Measurements from ENCODE around the gene MYO5B. TPM values are rescaled to one million over a fixed set of nuclear protein-coding genes. Genes with fewer than 3 reads are reported as not detected.

Gene MYO5B
- total and polyA plus RNA-seq, 2 of the 4 experiments (the other 2 are of a cell fraction) = 0.24 to 0.54 TPM

DNA sequence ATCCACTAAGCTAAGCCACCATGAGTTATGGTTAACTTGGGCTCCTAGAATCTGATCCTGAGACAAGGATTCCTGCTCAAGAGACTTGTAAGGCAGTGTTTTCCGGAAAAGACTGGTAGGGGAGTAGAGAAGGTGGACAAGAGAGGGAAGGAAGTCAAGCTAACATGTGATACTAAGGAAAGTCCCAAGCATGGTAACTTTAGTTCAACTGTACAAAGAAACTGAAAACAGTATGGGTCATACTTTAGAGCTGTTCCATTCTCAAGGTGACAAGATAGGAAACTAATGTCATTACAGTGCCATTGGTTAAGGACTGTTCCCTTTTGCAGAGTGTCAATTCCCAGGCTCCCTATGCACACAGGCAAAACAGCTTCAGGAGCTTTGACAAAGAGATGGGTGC, 5.8 kb downstream of the MYO5B start:
- TF ChIP-seq MAZ (IDR thresholded peaks at IDR 0.05; ENCODE audit: borderline replicate concordance, low read depth, low read length) (no peak), FOS (IDR thresholded peaks at IDR 0.05; ENCODE audit: low read depth, low read length) (no peak), BHLHE40 (IDR thresholded peaks at IDR 0.05; ENCODE audit: low read depth, low read length) (no peak), POLR2A (IDR thresholded peaks at IDR 0.05; ENCODE audit: low read depth, low read length) (no peak), MAFK (IDR thresholded peaks at IDR 0.05; ENCODE audit: low read depth, low read length) (no peak), RFX5 (IDR thresholded peaks at IDR 0.05; ENCODE audit: low read depth, low read length) (no peak), CHD1 (IDR thresholded peaks at IDR 0.05; ENCODE audit: low read depth, low read length) (no peak), RCOR1 (IDR thresholded peaks at IDR 0.05; ENCODE audit: insufficient replicate concordance, low read length) (no peak), CEBPB (IDR thresholded peaks at IDR 0.05; ENCODE audit: low read depth, low read length) (no peak), SMC3 (IDR thresholded peaks at IDR 0.05; ENCODE audit: low read depth, low read length) (no peak), MXI1 (IDR thresholded peaks at IDR 0.05; ENCODE audit: borderline replicate concordance, low read depth, low read length) (no peak)
- TF ChIP-seq, protein P1, sequence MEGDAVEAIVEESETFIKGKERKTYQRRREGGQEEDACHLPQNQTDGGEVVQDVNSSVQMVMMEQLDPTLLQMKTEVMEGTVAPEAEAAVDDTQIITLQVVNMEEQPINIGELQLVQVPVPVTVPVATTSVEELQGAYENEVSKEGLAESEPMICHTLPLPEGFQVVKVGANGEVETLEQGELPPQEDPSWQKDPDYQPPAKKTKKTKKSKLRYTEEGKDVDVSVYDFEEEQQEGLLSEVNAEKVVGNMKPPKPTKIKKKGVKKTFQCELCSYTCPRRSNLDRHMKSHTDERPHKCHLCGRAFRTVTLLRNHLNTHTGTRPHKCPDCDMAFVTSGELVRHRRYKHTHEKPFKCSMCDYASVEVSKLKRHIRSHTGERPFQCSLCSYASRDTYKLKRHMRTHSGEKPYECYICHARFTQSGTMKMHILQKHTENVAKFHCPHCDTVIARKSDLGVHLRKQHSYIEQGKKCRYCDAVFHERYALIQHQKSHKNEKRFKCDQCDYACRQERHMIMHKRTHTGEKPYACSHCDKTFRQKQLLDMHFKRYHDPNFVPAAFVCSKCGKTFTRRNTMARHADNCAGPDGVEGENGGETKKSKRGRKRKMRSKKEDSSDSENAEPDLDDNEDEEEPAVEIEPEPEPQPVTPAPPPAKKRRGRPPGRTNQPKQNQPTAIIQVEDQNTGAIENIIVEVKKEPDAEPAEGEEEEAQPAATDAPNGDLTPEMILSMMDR (conservative IDR thresholded peaks at IDR 0.05; ENCODE audit: low read depth, low read length) = no peak
- ATAC-seq (ENCODE audit: low read depth) (no peak), DNase-seq (no peak)
- H3K18ac ChIP-seq (ENCODE audit: low read depth, low read length) = no peak overlapping the region
- H3K36me3 ChIP-seq (ENCODE audit: control insufficient read depth, insufficient read depth, low read length) = no peaks in the 10 kb centered on the region
- no peak overlapping the region for H2BK20ac ChIP-seq (ENCODE audit: low read depth, low read length)
- no peak overlapping the region for H3K4me2 ChIP-seq (ENCODE audit: low read depth, low read length)
- H2AK9ac ChIP-seq (replicated peaks; ENCODE audit: low read depth, low read length, poor library complexity) = no peak overlapping the region
- no peaks in the 10 kb centered on the region for H3K9me1 ChIP-seq (ENCODE audit: insufficient read depth, low read length)
- no peak overlapping the region for H3K27ac ChIP-seq (ENCODE audit: insufficient read depth, low read length)
- H3K4ac ChIP-seq (ENCODE audit: low read depth, low read length) = no peak overlapping the region
- H3K23ac ChIP-seq (ENCODE audit: low read depth, low read length) = no peak overlapping the region
- ChIA-PET CTCF (no interaction called here), POLR2A (ENCODE audit: unreplicated experiment) (no interaction called here)
- WGBS, 2 experiments (ENCODE audit: extremely low coverage in 2 of 2, insufficient read length in 1 of 2) = 13% methylated on average over 1 of the region's 1 CpG; no CpG with 5 or more reads in 1 of the 2 experiments
- H2AFZ ChIP-seq (replicated peaks; ENCODE audit: low read length, poor library complexity) = no peak overlapping the region
- H3K27me3 ChIP-seq (ENCODE audit: control insufficient read depth, insufficient read depth, low read length) = peaks cover 18% of the 10 kb centered on the region
- H2BK5ac ChIP-seq (ENCODE audit: low read depth, low read length, poor library complexity, severe bottlenecking) = no peak overlapping the region
- H3K9me3 ChIP-seq (ENCODE audit: control insufficient read depth, insufficient read depth, low read length) = no peaks in the 10 kb centered on the region; the same call in 1 of the 2 replicates
- no peaks in the 10 kb centered on the region for H3K79me1 ChIP-seq (ENCODE audit: low read depth in 1 of 2, low read length in 2 of 2)
- no peak overlapping the region for H4K8ac ChIP-seq (ENCODE audit: low read depth in 2 of 2, low read length in 2 of 2)
- in situ Hi-C loops (cut with MboI; ENCODE audit: low sequenced_read_pairs) (loop anchor here (25.0 kb wide), 1 partner anchor 677 kb away; no protein-coding TSS in a partner anchor), intact Hi-C loops (cut with micrococcal nuclease) (loop anchor here (10.0 kb wide), 1 partner anchor 224 kb away; no protein-coding TSS in a partner anchor), dilution Hi-C loops (cut with HindIII; ENCODE audit: low sequenced_read_pairs, unreplicated experiment) (no loop called here)
- H4K20me1 ChIP-seq (ENCODE audit: insufficient read depth, low read length) = no peaks in the 10 kb centered on the region
- H3K14ac ChIP-seq (replicated peaks; ENCODE audit: low read depth, low read length) = no peak overlapping the region
- no peak overlapping the region for H2BK120ac ChIP-seq (ENCODE audit: low read depth, low read length)
- BruUV-seq (replicated peaks) = no TSS peak
- no peak overlapping the region for H3K56ac ChIP-seq (ENCODE audit: extremely low read depth, insufficient read depth, low read length)
- no peak overlapping the region for H2BK15ac ChIP-seq (ENCODE audit: low read depth, low read length)
- H4K91ac ChIP-seq (ENCODE audit: insufficient read depth, low read depth, low read length) = no peak overlapping the region
- no peak overlapping the region for H3K9ac ChIP-seq (ENCODE audit: low read depth, low read length)
- H3K4me3 ChIP-seq (ENCODE audit: insufficient read depth, low read depth, low read length) = no peak overlapping the region
- no peaks in the 10 kb centered on the region for H3K4me1 ChIP-seq (ENCODE audit: control insufficient read depth, insufficient read depth, low read length)
- no peak overlapping the region for H2AK5ac ChIP-seq (ENCODE audit: low read depth, low read length)
- H4K5ac ChIP-seq (ENCODE audit: low read depth, low read length) = no peak overlapping the region

Data from IMR-90 (cell line).